MCF 10A (cell line): Measurements from ENCODE around the gene SF3B2. TPM values are rescaled to one million over a fixed set of nuclear protein-coding genes. Genes with fewer than 3 reads are reported as not detected.

ENCODE experiments used
- BruUV-seq: library from RNA; stranded (reverse); fragments of 400-500 nt; replicated peaks from 2 replicates; lab custom pipeline; 2021; lab: Mats Ljungman, UMichigan
- CTCF ChIA-PET: fragments of 300-600 bp; sonication (Branson Sonifier 250); formaldehyde crosslinking; extraction: SDS; loops from one replicate; lab custom pipeline; 2021; ENCODE audit warnings: antibody characterized with exemption, inconsistent platforms; lab: Yijun Ruan, JAX
- POLR2A ChIA-PET: fragments of 300-600, 350-650 bp; sonication (Branson Sonifier 250); formaldehyde crosslinking; extraction: SDS; loops from one replicate; lab custom pipeline; 2020; ENCODE audit warnings: antibody characterized with exemption, inconsistent platforms; lab: Yijun Ruan, JAX
- DNase-seq: peaks from one replicate; pipeline ENCODE4 v3.0.0-alpha.2; 2018; ENCODE audit not compliant: unreplicated experiment
- H3K27ac Mint-ChIP-seq: one replicate; pipeline ENCODE4 v1.8.0; 2022; ENCODE audit warnings: mild to moderate bottlenecking, low read depth, mixed read lengths; ENCODE audit not compliant: unreplicated experiment
- H3K27me3 Mint-ChIP-seq: one replicate; pipeline ENCODE4 v1.8.0; 2022; ENCODE audit warnings: mixed read lengths; ENCODE audit not compliant: insufficient read depth, unreplicated experiment
- H3K36me3 Mint-ChIP-seq: one replicate; pipeline ENCODE4 v1.8.0; 2022; ENCODE audit warnings: mild to moderate bottlenecking, moderate library complexity, mixed read lengths; ENCODE audit not compliant: insufficient read depth, unreplicated experiment
- H3K4me1 Mint-ChIP-seq: one replicate; pipeline ENCODE4 v1.8.0; 2022; ENCODE audit warnings: mixed read lengths; ENCODE audit not compliant: insufficient read depth, unreplicated experiment
- H3K4me3 Mint-ChIP-seq: one replicate; pipeline ENCODE4 v1.8.0; 2022; ENCODE audit warnings: mild to moderate bottlenecking, moderate library complexity, mixed read lengths; ENCODE audit not compliant: unreplicated experiment
- H3K9me3 Mint-ChIP-seq: one replicate; pipeline ENCODE4 v1.8.0; 2022; ENCODE audit warnings: mixed read lengths; ENCODE audit not compliant: unreplicated experiment
- intact Hi-C: fragments of 100-400 bp; cut with micrococcal nuclease; formaldehyde crosslinking; loops from 2 replicates; pipeline ENCODE4 v1.14.1; 2022
- total RNA-seq: library from RNA; stranded (reverse); gene quantifications from 2 replicates; pipeline ENCODE4 v1.2.3, GENCODE V29; 2022
- TF ChIP-seq, protein P1 (sequence below): fragments of 200-600 bp; IDR thresholded peaks from one replicate; pipeline ENCODE4 v1.8.0; 2022; ENCODE audit warnings: antibody characterized with exemption, mild to moderate bottlenecking; ENCODE audit not compliant: unreplicated experiment

Gene SF3B2
- total RNA-seq, 1 experiment from 2014 or later, result 241 TPM

DNA sequence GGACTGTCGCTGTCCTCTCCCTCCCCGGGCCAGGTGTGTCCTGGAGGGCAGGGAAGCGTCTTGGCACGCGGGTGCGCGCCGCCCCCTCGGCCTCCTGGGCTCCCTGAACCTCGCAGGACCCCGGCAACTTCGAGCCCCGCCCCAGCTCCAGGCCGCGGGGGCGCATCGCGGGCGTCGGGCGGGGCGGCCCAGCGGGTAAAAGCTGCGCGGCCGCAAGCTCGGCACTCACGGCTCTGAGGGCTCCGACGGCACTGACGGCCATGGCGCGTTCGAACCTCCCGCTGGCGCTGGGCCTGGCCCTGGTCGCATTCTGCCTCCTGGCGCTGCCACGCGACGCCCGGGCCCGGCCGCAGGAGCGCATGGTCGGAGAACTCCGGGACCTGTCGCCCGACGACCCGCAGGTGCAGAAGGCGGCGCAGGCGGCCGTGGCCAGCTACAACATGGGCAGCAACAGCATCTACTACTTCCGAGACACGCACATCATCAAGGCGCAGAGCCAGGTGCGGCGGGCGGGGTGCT lies 40.3 kb upstream of the SF3B2 start, which contains the start of gene CST6:
Gene CST6 (plus strand): TSS at position 224 of the 519 bp plus-strand sequence. CDS start 37 bp downstream, at position 261.
- H3K4me1 Mint-ChIP-seq, result peaks cover 20% of the 10 kb centered on the region
- TF ChIP-seq, protein P1, sequence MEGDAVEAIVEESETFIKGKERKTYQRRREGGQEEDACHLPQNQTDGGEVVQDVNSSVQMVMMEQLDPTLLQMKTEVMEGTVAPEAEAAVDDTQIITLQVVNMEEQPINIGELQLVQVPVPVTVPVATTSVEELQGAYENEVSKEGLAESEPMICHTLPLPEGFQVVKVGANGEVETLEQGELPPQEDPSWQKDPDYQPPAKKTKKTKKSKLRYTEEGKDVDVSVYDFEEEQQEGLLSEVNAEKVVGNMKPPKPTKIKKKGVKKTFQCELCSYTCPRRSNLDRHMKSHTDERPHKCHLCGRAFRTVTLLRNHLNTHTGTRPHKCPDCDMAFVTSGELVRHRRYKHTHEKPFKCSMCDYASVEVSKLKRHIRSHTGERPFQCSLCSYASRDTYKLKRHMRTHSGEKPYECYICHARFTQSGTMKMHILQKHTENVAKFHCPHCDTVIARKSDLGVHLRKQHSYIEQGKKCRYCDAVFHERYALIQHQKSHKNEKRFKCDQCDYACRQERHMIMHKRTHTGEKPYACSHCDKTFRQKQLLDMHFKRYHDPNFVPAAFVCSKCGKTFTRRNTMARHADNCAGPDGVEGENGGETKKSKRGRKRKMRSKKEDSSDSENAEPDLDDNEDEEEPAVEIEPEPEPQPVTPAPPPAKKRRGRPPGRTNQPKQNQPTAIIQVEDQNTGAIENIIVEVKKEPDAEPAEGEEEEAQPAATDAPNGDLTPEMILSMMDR, result no peak
- ChIA-PET CTCF (interaction anchor here (0.7 to 1.6 kb wide), 7 partner anchors 9 to 188 kb away, joined by 3 to 12 read pairs (median 4); no protein-coding TSS in a partner anchor), POLR2A (interaction anchor here (0.6 to 2.9 kb wide), 5 partner anchors 8 to 210 kb away, joined by 3 to 10 read pairs (median 3); partner anchors contain the start of genes BANF1 and EIF1AD)
- H3K27ac Mint-ChIP-seq, result peak within 1 kb of the TSS; percentile 9
- intact Hi-C loops, result no loop called here
- no TSS peak for BruUV-seq
- H3K4me3 Mint-ChIP-seq, result no peak within 1 kb of the TSS
- H3K27me3 Mint-ChIP-seq, result no peaks in the 10 kb centered on the region
- no peaks in the 10 kb centered on the region for H3K9me3 Mint-ChIP-seq
- H3K36me3 Mint-ChIP-seq, result no peaks in the 10 kb centered on the region
- DNase-seq, result no peak

DNA sequence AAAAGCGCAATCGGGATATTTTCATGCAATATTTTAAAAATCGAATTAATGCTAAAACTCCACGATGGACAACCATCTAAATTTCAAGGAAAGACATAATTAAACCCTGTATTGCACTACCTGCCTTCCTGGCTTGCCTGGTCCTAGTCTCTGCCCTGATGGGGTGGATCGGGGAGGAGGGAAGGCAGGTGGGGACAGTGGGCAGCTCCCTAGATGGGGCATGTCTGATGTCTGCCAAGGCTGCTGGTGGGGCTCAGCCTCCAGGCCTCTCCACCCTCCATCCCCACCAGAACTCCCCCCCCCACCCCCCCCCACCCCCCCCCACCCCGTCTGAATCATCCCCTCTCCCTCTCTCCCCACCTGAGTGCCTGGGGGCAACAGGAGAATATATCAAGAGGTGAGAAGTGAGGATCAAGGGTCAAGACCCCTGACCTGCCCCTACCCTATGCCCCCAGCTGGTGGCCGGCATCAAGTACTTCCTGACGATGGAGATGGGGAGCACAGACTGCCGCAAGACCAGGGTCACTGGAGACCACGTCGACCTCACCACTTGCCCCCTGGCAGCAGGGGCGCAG lies 39.7 kb upstream of the SF3B2 start:
- TF ChIP-seq, protein P1, result no peak
- POLR2A ChIA-PET, result interaction anchor here (0.8 to 2.9 kb wide), 4 partner anchors 9 to 10 kb away, joined by 3 to 10 read pairs (median 4); partner anchors contain the start of genes BANF1 and EIF1AD
- CTCF ChIA-PET, result interaction anchor here (1.5 to 1.8 kb wide), 3 partner anchors 10 to 33 kb away, joined by 4 to 12 read pairs (median 11); no protein-coding TSS in a partner anchor
- Mint-ChIP-seq H3K9me3 (no peaks in the 10 kb centered on the region), H3K27ac (no peak overlapping the region), H3K4me3 (no peak overlapping the region), H3K36me3 (no peaks in the 10 kb centered on the region), H3K4me1 (peaks cover 20% of the 10 kb centered on the region), H3K27me3 (no peaks in the 10 kb centered on the region)
- DNase-seq, result no peak
- intact Hi-C loops, result no loop called here
- BruUV-seq, result no TSS peak

DNA sequence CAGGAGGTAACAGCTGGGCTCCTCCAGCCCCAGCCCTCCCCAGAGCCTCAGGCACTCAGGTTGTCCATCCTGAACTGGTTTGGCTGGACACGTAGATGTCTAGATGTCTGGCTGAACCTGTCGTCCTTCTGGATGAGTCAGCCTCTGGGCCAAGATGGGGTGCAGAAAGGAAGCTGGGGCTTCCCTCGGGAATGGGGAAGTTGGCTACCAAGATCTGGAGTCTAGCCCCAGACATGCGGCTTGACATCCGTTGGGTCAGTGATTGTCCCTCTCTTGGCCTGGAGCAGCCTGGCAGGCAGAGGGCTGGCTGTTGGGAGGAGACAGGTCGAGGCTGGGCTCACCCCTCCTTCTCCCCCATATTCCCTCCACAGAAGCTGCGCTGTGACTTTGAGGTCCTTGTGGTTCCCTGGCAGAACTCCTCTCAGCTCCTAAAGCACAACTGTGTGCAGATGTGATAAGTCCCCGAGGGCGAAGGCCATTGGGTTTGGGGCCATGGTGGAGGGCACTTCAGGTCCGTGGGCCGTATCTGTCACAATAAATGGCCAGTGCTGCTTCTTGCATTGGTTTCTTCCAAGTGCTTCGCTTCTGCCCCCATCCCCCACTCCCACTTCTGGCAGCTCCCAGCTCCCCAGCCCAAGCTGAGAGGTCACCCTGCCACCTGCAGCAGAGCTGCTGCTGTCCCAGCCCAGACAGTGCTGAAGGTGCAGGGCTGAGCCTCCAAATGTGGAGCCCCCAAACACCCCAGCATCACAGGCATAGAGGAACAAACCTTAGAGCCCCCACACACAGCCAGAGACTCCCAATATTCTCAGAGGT lies 39.0 kb upstream of the SF3B2 start:
- CTCF ChIA-PET, result interaction anchor here (0.6 to 1.8 kb wide), 2 partner anchors 9 to 42 kb away, joined by 3 to 11 read pairs; no protein-coding TSS in a partner anchor
- intact Hi-C loops, result no loop called here
- TF ChIP-seq, protein P1, result no peak

More for the DNA sequence above, 39.0 kb upstream of the SF3B2 start:
- Mint-ChIP-seq H3K27ac (no peak overlapping the region), H3K4me1 (peaks cover 16% of the 10 kb centered on the region), H3K36me3 (no peaks in the 10 kb centered on the region), H3K27me3 (no peaks in the 10 kb centered on the region), H3K9me3 (no peaks in the 10 kb centered on the region), H3K4me3 (no peak overlapping the region)
- POLR2A ChIA-PET, result interaction anchor here (0.8 to 2.9 kb wide), 2 partner anchors 9 to 11 kb away, joined by 3 to 10 read pairs; partner anchors contain the start of genes BANF1 and EIF1AD
- BruUV-seq, result no TSS peak
- no peak for DNase-seq
